CD4-positive, alpha-beta memory T cell (primary cell): Measurements from ENCODE around the gene ELMOD3. TPM values are rescaled to one million over a fixed set of nuclear protein-coding genes. Genes with fewer than 3 reads are reported as not detected.

ENCODE experiments used
- CTCF ChIA-PET: fragments of 350-600 bp; sonication (Branson Sonifier 250); formaldehyde crosslinking; loops from one replicate; lab custom pipeline; 2021; ENCODE audit warnings: inconsistent platforms; ENCODE audit not compliant: partially characterized antibody; lab: Charles Lee
- POLR2A ChIA-PET: fragments of 350-600 bp; sonication (Branson Sonifier 250); formaldehyde crosslinking; loops from one replicate; lab custom pipeline; 2021; ENCODE audit not compliant: partially characterized antibody; lab: Charles Lee
- DNase-seq, 5 donors: peaks; one replicate each; pipeline versions ENCODE4 v3.0.0 to v3.0.0-alpha.2; 2020 to 2022; ENCODE audit warnings: mixed read lengths in 1 of 5
- H3K27ac ChIP-seq: one replicate; pipeline ENCODE4 v1.7.0; 2013; ENCODE audit warnings: low read depth, low read length
- H3K27me3 ChIP-seq: 2 replicates; pipeline ENCODE4 v1.7.0; 2013; ENCODE audit warnings: mild to moderate bottlenecking, low read length, moderate library complexity; ENCODE audit not compliant: insufficient read depth
- H3K36me3 ChIP-seq: 2 replicates; pipeline ENCODE4 v1.7.0; 2013; ENCODE audit warnings: mild to moderate bottlenecking, low read length, moderate library complexity; ENCODE audit not compliant: insufficient read depth
- H3K4me1 ChIP-seq: 2 replicates; pipeline ENCODE4 v1.7.0; 2013; ENCODE audit warnings: mild to moderate bottlenecking, low read length, moderate library complexity; ENCODE audit not compliant: insufficient read depth
- H3K4me3 ChIP-seq, 2 donors: one replicate each; pipeline ENCODE4 v1.7.0; 2013; ENCODE audit warnings: low read length in 2 of 2, mild to moderate bottlenecking in 1 of 2
- H3K9me3 ChIP-seq, 2 donors: one replicate each; pipeline ENCODE4 v1.7.0; 2013; ENCODE audit warnings: low read length in 2 of 2, control low read depth in 1 of 2; ENCODE audit not compliant: control insufficient read depth in 1 of 2
- H3K27ac Mint-ChIP-seq, 7 donors: one replicate each; pipeline ENCODE4 v1.8.0; 2020 to 2021; ENCODE audit warnings: mixed read lengths in 7 of 7, mild to moderate bottlenecking in 6 of 7, inconsistent platforms in 3 of 7, moderate library complexity in 3 of 7
- H3K27me3 Mint-ChIP-seq, 2 donors: one replicate each; pipeline ENCODE4 v1.8.0; 2020 to 2021; ENCODE audit warnings: mixed read lengths in 2 of 2
- H3K36me3 Mint-ChIP-seq, 2 donors: one replicate each; pipeline ENCODE4 v1.8.0; 2020 to 2021; ENCODE audit warnings: mixed read lengths in 2 of 2, inconsistent platforms in 1 of 2, mild to moderate bottlenecking in 1 of 2
- H3K4me1 Mint-ChIP-seq, 4 donors: one replicate each; pipeline ENCODE4 v1.8.0; 2020 to 2021; ENCODE audit warnings: mixed read lengths in 4 of 4, mild to moderate bottlenecking in 1 of 4
- H3K4me3 Mint-ChIP-seq, 8 donors: one replicate each; pipeline ENCODE4 v1.8.0; 2020 to 2021; ENCODE audit warnings: mixed read lengths in 8 of 8, mild to moderate bottlenecking in 7 of 8, moderate library complexity in 6 of 8, inconsistent platforms in 3 of 8
- H3K9me3 Mint-ChIP-seq, 8 donors: one replicate each; pipeline ENCODE4 v1.8.0; 2020 to 2021; ENCODE audit warnings: mixed read lengths in 8 of 8, mild to moderate bottlenecking in 5 of 8, inconsistent platforms in 3 of 8, moderate library complexity in 1 of 8
- intact Hi-C: fragments of 100-400 bp; cut with micrococcal nuclease; formaldehyde crosslinking; loops from one replicate; pipeline ENCODE4 v1.15.1; 2023
- polyA plus RNA-seq, 2 donors: library from polyadenylated mRNA; unstranded; fragments of 300-500 nt; fragmentation: Illumina TruSeq; gene quantifications; one replicate each; pipeline ENCODE4 v1.2.3, GENCODE V29; 2021
- total RNA-seq, 2 experiments: library from RNA; stranded (reverse); gene quantifications; one replicate each; pipeline ENCODE4 v1.2.3, GENCODE V29; 2021

ELMOD3 gene
- total and polyA plus RNA-seq, 4 experiments from 2014 or later = 10.1 to 33.2 (median 20.5) TPM

DNA sequence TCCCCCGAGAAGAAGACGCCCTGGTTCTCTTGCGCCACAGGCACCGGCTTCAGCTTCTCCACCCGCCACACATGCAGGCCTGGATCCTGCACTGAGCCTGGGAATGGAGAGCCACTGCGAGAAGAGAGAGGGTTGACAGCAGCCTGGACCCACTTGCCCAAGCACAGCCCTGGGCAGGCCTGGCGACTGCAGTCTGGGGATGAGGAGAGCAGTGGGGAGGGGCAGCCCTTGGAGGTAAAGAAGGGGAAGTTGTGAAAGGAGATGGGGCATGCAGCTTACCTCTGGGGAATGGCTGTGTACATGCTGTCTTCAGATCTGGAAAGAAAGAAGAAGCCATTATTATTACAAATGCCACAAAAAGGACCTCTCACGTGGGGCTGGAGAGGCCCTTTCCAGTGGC is 47.3 kb downstream of the ELMOD3 start:
- intact Hi-C loops = no loop called here
- Histone ChIP-seq H3K27me3 (no peaks in the 10 kb centered on the region), H3K27ac (no peak overlapping the region), H3K36me3 (peaks cover 6% of the 10 kb centered on the region), H3K4me1 (peaks cover 19% of the 10 kb centered on the region), H3K9me3 (no peaks in the 10 kb centered on the region), H3K4me3 (no peak overlapping the region)
- peaks cover 8 to 15% (median 12%) of the 10 kb centered on the region in 4 donors for H3K4me1 Mint-ChIP-seq
- H3K36me3 Mint-ChIP-seq = peaks cover 28 to 36% of the 10 kb centered on the region in 2 donors
- CTCF ChIA-PET = interaction anchor here (1.1 kb wide), 1 partner anchor 148 kb away, joined by 3 read pairs; no protein-coding TSS in a partner anchor
- POLR2A ChIA-PET = interaction anchor here (1.3 kb wide), 1 partner anchor 137 kb away, joined by 3 read pairs; the partner anchor contains the start of gene MAT2A
- H3K4me3 Mint-ChIP-seq = no peak overlapping the region
- H3K27ac Mint-ChIP-seq = peak overlapping the region in 1 of 7 donors; percentile 72
- no peak for DNase-seq
- H3K9me3 Mint-ChIP-seq = peaks cover 0 to 20% (median 7%) of the 10 kb centered on the region in 8 donors
- no peaks in the 10 kb centered on the region for H3K27me3 Mint-ChIP-seq

DNA sequence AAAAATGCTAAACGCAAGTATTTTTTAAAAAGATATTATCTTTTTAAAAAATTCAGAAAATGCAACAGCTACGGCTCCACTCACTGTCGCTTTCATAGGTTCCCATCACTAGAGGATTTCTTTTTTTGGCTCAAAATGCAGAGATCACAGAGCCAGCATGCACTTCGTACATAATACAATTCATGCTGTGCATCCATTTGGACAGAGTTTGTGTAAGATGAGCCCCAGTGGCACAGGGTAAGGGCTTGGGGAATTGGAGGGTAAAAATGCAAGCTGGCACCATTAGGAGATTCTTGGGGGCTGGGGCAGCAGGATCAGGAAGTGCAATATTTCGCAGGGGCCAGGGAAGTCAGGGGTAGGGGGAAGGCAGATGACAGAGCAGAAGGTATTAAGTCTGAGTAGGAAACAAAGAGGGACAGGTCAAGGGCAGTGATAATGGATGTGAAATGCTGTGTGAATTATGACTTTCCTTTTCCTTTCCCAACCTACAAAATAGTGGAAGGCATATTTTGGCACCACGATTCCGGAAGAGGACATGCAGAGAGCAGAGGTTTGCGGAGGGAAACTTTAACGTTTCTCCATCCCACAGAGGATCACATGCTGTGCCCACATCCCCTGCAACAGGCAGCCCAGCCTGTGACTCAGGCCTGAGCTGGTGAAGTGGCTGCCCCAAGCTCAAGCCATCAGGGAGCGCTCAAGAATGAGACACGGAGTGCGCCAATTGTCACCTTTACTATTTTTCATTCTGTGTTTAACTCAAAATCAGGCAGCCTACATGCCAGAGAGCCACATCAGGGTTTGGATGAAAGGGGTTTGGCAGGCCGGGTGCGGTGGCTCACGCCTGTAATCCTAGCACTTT is 50.9 kb downstream of the ELMOD3 start:
- Histone ChIP-seq H3K4me1 (peaks cover 52% of the 10 kb centered on the region), H3K4me3 (peak overlapping the region in 1 of 2 donors; percentile 39), H3K27ac (peak overlapping the region; percentile 17), H3K36me3 (peaks cover 6% of the 10 kb centered on the region), H3K27me3 (no peaks in the 10 kb centered on the region), H3K9me3 (no peaks in the 10 kb centered on the region)
- H3K4me3 Mint-ChIP-seq = peak overlapping the region; percentile 54 to 84 (median 70)
- H3K4me1 Mint-ChIP-seq = peaks cover 31 to 43% (median 39%) of the 10 kb centered on the region in 4 donors
- ChIA-PET POLR2A (interaction anchor here (1.0 to 3.3 kb wide), 5 partner anchors 14 to 146 kb away, joined by 4 to 16 read pairs (median 4); partner anchors contain the start of genes ELMOD3, MAT2A, RETSAT and SH2D6), CTCF (interaction anchor here (1.0 to 4.3 kb wide), 3 partner anchors 15 to 147 kb away, joined by 3 to 30 read pairs (median 4); partner anchors contain the start of gene SH2D6)
- peaks cover 21 to 24% of the 10 kb centered on the region in 2 donors for H3K36me3 Mint-ChIP-seq
- intact Hi-C loops = no loop called here
- peaks cover 0 to 20% (median 8%) of the 10 kb centered on the region in 8 donors for H3K9me3 Mint-ChIP-seq
- no peaks in the 10 kb centered on the region for H3K27me3 Mint-ChIP-seq
- DNase-seq = peak; percentile 46 to 75 (median 60)
- H3K27ac Mint-ChIP-seq = peak overlapping the region; percentile 50 to 89 (median 80)

DNA sequence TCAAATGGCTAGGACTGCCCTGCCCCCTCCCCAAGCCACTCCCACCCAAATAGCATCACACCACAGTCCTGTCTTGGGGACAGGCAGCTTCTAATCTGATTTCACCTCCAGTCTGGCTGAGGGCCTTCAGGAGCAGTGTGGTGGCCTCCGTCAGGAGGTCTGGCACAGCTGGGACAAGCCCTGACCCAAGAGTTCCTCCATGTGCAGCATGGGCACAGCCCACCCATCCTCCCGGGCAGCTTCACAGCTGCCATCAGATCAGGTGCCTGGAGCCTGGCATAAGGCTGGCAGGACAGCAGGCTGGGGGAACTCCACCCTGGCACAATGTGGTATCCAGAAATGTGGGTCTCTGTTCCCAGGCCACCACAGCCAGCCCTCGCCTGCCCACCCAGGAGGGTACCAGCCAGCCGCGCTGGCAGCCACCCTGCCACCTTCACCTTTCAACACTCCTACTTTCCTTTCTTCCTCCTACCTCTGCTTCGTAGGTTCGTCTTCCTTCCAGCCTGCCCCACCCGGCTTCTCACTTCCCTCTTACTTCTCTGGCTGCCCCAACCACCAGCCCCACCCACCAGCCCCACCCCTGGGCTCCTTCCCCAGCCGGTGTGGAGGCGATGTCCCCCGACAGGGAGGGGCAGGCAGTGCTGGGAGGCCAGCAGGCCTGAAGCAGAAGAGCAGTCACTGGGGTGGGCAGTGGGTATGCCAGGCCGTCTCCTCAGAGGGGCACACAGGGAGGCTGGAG is 55.4 kb downstream of the ELMOD3 start, which contains the start of gene CAPG:
TSS of gene CAPG (minus strand) at position 522 of the 739 bp plus-strand sequence. CDS start 8,221 bp downstream, outside the sequence.
- H3K36me3 ChIP-seq = no peaks in the 10 kb centered on the region
- H3K4me1 Mint-ChIP-seq = peaks cover 36 to 52% (median 44%) of the 10 kb centered on the region in 4 donors
- no peaks in the 10 kb centered on the region for H3K9me3 ChIP-seq
- H3K27me3 Mint-ChIP-seq = no peaks in the 10 kb centered on the region
- peak within 1 kb of the TSS; percentile 55 for H3K27ac ChIP-seq
- POLR2A ChIA-PET = interaction anchor here (0.6 to 2.7 kb wide), 4 partner anchors 9 to 177 kb away, joined by 4 to 15 read pairs (median 13); partner anchors contain the start of genes MAT2A, SH2D6 and TGOLN2
- peak in 2 of 5 donors; percentile 25 to 34 for DNase-seq
- H3K4me3 ChIP-seq = peak within 1 kb of the TSS; percentile 47 to 58
- H3K4me3 Mint-ChIP-seq = peak within 1 kb of the TSS; percentile 86 to 90 (median 88)
- H3K27me3 ChIP-seq = no peaks in the 10 kb centered on the region
- intact Hi-C loops = loop anchor here (2.0 kb wide), 1 partner anchor 55 kb away; the partner anchor contains the start of genes ELMOD3 and RETSAT
- H3K4me1 ChIP-seq = peaks cover 62% of the 10 kb centered on the region
- peaks cover 0 to 5% (median 3%) of the 10 kb centered on the region in 8 donors for H3K9me3 Mint-ChIP-seq
- H3K36me3 Mint-ChIP-seq = peaks cover 0 to 8% of the 10 kb centered on the region in 2 donors
- CTCF ChIA-PET = interaction anchor here (0.9 kb wide), 1 partner anchor 10 kb away, joined by 3 read pairs; no protein-coding TSS in a partner anchor
- H3K27ac Mint-ChIP-seq = peak within 1 kb of the TSS; percentile 54 to 92 (median 85)

DNA sequence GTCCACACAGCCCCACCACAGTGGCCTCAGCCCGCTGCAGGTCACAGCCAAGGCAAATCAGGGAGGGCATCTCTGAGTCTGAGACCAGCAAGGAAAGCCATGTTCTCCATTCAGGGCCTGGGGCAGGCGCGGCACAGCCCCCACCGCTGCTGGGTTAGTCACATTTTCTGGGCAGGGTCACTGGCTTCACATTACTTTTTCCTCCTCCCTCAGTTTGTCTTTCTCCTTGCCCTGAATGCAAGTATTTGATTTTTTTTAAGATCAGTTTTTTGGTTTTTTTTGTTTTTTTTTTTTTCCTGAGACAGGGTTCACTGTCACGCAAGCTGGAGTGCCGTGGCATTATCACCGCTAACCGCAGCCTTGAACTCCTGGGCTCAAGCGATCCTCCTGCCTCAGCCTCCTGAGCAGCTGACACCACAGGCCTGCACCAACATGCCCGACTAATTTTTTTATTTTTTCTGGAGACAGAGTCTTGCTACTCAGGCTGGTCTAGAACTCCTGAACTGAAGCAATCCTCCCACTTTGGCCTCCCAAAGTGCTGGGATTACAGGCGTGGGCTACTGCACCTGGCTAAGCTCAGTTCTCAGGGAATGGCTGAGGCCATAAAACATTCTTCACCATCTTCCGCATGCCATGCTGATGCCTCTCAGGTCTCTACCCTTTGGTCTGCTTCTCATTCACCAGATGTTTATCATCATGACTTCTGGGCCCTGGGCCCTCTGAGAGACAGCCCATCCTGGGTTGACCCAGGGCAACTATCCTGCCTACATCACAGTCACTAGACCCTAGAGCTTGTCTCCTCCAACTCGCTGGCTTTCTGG is 56.2 kb downstream of the ELMOD3 start:
- H3K36me3 ChIP-seq = no peaks in the 10 kb centered on the region
- H3K4me1 ChIP-seq = peaks cover 54% of the 10 kb centered on the region
- H3K9me3 ChIP-seq = no peaks in the 10 kb centered on the region
- DNase-seq = no peak
- POLR2A ChIA-PET = interaction anchor here (2.4 kb wide), 1 partner anchor 8 kb away, joined by 15 read pairs; the partner anchor contains the start of gene SH2D6
- peaks cover 30 to 44% (median 37%) of the 10 kb centered on the region in 4 donors for H3K4me1 Mint-ChIP-seq
- peak overlapping the region; percentile 86 to 90 (median 88) for H3K4me3 Mint-ChIP-seq
- intact Hi-C loops = no loop called here
- H3K27ac ChIP-seq = no peak overlapping the region
- no peaks in the 10 kb centered on the region for H3K27me3 ChIP-seq
- H3K9me3 Mint-ChIP-seq = peaks cover 0 to 2% (median 0%) of the 10 kb centered on the region in 8 donors
- no peaks in the 10 kb centered on the region for H3K27me3 Mint-ChIP-seq
- CTCF ChIA-PET = interaction anchor here (0.9 to 1.3 kb wide), 2 partner anchors 9 to 141 kb away, joined by 3 to 5 read pairs; no protein-coding TSS in a partner anchor
- peak overlapping the region in 1 of 2 donors; percentile 58 for H3K4me3 ChIP-seq
- H3K27ac Mint-ChIP-seq = peak overlapping the region in 3 of 7 donors; percentile 43 to 92 (median 54)
- peaks cover 0 to 3% of the 10 kb centered on the region in 2 donors for H3K36me3 Mint-ChIP-seq

DNA sequence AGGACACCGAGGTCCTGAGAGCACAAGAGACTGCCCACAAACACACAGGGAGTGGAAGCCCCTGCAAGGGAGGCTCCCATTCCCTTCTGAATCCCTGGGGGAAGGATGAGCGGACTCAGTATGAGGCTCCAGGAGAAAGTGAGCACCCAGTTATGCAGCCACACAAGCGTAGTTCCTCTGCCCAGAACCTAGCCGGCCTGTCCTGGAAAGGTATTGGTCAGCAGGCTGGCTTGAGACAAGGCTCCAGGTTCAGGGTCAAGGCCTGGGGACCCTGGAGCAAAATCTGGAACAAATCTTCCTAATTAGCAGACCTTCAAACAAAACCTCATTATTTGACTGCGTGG is 56.8 kb downstream of the ELMOD3 start:
- H3K4me3 ChIP-seq = no peak overlapping the region
- H3K27me3 ChIP-seq = no peaks in the 10 kb centered on the region
- Mint-ChIP-seq H3K27ac (peak overlapping the region in 1 of 7 donors; percentile 54), H3K4me1 (peaks cover 29 to 38% (median 34%) of the 10 kb centered on the region in 4 donors), H3K36me3 (peaks cover 0 to 3% of the 10 kb centered on the region in 2 donors), H3K27me3 (no peaks in the 10 kb centered on the region), H3K9me3 (peaks cover 0 to 2% (median 0%) of the 10 kb centered on the region in 8 donors), H3K4me3 (peak overlapping the region in 6 of 8 donors; percentile 26 to 68 (median 47))
- H3K36me3 ChIP-seq = no peaks in the 10 kb centered on the region
- H3K9me3 ChIP-seq = no peaks in the 10 kb centered on the region
- H3K4me1 ChIP-seq = peaks cover 48% of the 10 kb centered on the region
- no peak for DNase-seq
- CTCF ChIA-PET = interaction anchor here (0.9 to 1.3 kb wide), 2 partner anchors 9 to 141 kb away, joined by 3 to 5 read pairs; no protein-coding TSS in a partner anchor
- no peak overlapping the region for H3K27ac ChIP-seq
- intact Hi-C loops = no loop called here
- POLR2A ChIA-PET = no interaction called here
